GM12874 (cell line): ENCODE data around the gene PYCR2.

ENCODE experiments used
- TF ChIP-seq, protein P1 (sequence below): IDR thresholded peaks from 2 replicates; pipeline ENCODE4 v1.5.1; 2011; ENCODE audit warnings: low read depth, mild to moderate bottlenecking, control low read depth, low read length, moderate library complexity; ENCODE audit not compliant: insufficient read depth

PYCR2 gene

GRCh38 chr1:225899044-225899925, 24.8 kb downstream of the PYCR2 start:
- TF ChIP-seq, protein P1, sequence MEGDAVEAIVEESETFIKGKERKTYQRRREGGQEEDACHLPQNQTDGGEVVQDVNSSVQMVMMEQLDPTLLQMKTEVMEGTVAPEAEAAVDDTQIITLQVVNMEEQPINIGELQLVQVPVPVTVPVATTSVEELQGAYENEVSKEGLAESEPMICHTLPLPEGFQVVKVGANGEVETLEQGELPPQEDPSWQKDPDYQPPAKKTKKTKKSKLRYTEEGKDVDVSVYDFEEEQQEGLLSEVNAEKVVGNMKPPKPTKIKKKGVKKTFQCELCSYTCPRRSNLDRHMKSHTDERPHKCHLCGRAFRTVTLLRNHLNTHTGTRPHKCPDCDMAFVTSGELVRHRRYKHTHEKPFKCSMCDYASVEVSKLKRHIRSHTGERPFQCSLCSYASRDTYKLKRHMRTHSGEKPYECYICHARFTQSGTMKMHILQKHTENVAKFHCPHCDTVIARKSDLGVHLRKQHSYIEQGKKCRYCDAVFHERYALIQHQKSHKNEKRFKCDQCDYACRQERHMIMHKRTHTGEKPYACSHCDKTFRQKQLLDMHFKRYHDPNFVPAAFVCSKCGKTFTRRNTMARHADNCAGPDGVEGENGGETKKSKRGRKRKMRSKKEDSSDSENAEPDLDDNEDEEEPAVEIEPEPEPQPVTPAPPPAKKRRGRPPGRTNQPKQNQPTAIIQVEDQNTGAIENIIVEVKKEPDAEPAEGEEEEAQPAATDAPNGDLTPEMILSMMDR: no peak

GRCh38 chr1:225897595-225898514, 26.2 kb downstream of the PYCR2 start:
- TF ChIP-seq, protein P1: no peak

GRCh38 chr1:225896937-225897549, 27.0 kb downstream of the PYCR2 start:
- TF ChIP-seq, protein P1: no peak

GRCh38 chr1:225896494-225896893, 27.6 kb downstream of the PYCR2 start:
- TF ChIP-seq, protein P1: no peak

GRCh38 chr1:225892307-225892706, 31.7 kb downstream of the PYCR2 start:
- TF ChIP-seq, protein P1: no peak

DNA sequence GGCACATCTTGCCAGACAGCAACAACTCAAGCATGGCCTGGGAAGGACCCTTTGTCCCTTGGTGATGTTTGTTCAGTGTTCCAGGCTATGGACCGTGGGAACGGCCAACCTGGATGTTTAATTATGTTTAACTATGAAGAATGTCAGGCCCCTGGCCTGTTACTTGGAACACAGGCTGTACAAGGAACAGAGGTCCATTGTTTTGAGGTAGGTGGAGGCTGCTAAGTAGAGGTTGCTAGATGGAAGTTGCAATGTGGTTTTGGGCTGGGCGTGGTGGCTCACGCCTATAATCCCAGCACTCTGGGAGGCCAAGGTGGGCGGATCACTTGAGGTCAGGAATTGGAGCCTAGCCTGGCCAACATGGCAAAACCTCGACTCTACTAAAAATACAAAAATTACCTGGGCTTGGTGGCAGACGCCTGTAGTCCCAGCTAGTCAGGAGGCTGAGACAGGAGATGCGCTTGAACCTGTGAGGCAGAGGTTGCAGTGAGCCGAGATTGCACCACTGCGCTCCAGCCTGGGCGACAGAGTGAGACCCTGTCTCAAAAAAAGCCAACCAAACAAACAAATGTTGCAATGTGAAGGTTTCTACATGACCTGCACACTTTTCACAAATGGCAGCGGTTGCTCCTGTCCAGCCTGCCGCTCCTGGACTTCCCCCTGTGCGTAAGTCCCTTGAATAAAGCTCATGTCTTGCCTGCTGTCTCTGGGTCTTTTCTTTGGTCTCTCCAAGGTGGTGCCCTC, 32.6 kb downstream of the PYCR2 start:
- TF ChIP-seq, protein P1: no peak
